CD4-positive, alpha-beta T cell treated with Interleukin-2 at 100 ng/mL for 4 hours (primary cell): ENCODE data around the gene NOS1.
"Not testable (repeated sequence)": the region's sequence is repeated elsewhere in the genome, so short reads cannot be mapped to it uniquely, and the experiment has no call there.

ENCODE experiments used
- DNase-seq: peaks from one replicate; pipeline ENCODE4 v3.0.0-alpha.2; 2020; ENCODE audit warnings: low spot score

Gene NOS1

DNA sequence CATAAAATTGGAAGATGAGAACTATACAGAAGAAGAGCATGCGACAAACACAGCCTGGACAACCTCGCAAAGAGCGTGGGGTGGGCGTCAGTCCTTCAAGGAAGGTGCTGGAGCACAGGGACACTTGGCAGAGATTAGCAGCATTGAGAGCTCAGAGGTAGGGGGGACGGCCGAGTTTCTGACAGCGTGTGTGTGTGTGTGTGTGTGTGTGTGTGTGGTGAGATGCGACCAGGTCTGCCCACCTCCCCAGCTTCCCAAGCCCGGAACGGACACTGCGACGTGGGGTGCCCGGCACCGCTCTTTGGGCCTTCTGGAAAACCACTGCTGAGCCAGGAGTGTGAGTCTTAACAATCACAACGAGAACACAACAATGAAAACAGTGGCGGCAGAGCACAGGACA, 153.2 kb downstream of the NOS1 start:
- no peak for DNase-seq

DNA sequence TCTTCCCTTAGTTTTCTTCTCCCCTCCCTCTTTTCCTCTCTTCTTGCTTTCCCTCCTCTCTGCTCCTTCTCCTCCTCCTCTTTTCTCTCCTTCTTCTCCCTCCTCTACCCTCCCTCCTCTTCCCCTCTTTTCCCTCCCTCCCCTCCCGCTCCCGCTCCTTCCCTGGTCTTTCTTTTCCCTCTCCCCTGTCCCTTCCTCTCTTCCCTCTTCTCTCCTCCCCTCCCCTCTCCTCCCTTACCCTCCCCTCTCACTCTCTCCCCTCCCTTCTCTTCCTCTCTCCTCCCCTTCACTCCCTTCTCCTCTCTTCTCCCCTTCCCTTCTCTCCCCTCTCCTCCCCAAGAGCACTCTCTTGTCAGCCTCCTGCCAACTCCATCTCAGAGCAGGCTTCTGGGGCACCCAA, 153.8 kb downstream of the NOS1 start:
- no peak for DNase-seq

DNA sequence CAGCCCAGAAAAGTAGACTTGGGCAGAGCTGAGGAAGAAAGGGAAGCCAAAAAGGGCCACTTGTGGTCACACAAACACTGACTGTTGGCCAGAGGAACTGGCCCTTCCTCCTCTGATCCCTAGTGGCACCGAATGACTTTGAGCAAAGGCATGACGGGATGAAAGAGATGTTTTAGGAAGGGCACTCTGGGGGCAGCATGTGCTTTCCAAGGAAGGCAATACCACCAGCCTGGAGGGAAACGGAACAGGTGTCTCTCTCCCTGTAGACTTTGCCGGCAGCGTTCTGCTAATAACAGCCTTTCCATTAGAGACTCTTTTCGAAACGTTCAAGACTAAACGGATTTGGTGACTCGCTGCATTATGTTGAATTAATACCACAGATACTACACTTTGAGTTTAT, 158.9 kb downstream of the NOS1 start:
- DNase-seq = no peak

DNA sequence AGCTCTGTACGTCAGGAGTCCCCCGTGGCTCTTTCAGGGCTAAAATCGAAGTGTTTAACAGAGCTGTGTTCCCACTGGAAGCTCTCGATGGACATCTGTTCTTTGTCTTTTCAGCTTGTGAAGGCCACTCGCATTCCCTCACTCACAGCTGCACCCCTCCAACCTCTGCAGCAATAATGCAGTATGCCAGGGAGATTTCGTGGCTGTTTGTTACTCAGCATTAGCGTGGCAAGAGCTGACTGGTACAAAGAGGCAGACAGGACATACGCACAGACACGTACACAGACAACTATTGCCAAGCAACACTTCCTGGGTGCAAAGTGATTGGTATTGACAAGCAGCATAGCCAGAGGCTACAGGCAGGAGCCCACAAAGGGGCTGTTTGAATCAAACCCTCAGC, 159.4 kb downstream of the NOS1 start:
- no peak for DNase-seq

DNA sequence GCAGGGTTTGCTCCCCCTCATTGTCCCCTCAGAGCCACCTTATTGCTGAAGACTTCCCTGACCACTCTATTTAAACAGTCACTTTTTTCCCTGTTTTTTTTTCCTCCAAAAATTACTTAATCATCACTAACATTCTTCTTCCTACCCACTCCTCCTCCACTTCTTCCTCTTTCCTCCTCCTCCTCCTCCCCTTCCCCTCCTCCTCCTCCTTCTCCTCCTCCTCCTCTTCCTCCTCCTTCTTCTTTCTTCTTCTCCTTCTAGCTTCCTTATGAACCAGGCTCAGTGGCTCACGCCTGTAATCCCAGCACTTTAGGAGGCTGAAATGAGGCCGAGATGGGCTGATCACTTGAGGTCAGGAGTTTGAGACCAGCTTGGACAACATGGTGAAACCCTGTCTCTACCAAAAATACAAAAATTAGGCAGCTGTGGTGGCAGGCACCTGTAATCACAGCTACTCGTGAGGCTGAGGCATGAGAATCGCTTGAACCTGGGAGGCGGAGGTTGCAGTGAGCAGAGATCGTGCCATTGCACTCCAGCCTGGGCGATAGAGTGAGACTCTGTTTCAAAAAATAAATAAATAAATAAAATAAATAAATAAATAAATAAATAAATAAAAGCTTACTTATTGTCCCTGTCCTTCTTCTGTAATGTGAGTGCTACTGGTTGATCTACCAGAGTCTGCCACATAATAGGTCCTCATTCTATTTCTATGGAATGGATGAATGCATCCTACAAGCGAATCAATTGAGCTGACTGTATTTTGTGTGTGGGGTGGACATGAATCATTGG, 161.3 kb downstream of the NOS1 start:
- DNase-seq = not testable (repeated sequence)

DNA sequence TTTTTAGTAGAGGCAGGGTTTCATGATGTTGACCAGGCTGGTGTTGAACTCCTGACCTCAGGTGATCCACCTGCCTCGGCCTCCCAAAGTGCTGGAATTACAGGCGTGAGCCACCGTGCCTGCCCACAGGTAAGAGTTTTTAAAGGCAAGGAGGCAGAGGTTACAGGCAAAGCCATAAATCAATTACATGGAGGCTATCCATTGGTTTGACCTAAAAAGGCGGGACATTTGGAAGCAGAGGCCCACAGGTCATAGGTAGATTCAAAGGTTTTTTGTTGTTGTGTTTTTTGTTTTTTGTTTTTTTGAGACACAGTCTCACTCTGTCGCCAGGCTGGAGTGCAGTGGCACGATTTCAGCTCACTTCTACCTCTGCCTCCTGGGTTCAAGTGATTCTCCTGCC, 165.1 kb downstream of the NOS1 start:
- not testable (repeated sequence) for DNase-seq

DNA sequence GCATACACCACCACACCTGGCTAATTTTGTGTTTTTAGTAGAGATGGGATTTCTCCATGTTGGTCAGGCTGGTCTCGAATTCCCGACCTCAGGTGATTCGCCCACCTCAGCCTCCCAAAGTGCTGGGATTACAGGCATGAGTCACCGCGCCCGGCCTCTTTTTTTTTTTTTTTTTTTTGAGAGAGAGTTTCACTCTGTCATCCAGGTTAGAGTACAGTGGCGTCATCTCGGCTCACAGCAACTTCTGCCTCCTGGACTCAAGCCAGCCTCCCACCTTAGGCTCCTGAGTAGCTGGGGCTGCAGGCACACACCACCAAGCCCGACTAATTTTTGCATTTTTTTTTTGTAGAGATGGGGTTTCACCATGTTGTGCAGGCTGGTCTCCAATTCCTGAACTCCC, 166.4 kb downstream of the NOS1 start:
- not testable (repeated sequence) for DNase-seq

DNA sequence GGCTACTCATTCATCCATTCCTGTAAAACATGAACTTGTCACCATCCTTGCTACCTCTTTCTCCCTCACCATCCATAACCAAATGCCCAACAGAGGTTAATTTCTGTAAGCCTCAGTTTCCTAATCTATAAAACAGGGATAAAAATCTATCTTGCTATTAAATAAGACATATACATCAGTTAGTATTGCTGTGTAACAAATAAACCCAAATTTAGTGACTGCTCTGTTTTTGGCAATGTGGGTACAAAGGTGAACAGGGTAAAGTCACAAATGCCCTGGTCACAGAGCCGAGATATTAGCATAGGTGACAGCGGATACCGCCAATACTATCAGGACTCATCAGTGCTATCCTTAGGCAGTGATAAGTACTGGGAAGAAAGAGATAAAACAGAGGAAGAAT, 167.5 kb downstream of the NOS1 start:
- DNase-seq = no peak

DNA sequence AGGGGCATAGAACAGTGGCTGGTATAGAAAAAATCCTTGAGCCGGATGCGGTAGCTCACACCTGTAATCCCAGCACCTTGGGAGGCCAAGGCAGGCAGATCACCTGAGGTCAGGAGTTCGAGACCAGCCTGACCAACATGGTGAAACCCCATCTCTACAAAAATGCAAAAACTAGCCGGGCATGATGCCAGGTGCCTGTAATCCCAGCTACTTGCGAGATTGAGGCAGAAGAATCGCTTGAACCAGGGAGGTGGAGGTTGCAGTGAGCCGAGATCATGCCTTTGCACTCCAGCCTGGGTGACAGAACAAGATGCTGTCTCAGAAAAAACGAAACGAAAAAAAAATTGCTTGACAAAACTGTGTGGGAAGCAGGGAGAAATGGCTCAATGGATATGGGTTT, 168.8 kb downstream of the NOS1 start:
- not testable (repeated sequence) for DNase-seq

DNA sequence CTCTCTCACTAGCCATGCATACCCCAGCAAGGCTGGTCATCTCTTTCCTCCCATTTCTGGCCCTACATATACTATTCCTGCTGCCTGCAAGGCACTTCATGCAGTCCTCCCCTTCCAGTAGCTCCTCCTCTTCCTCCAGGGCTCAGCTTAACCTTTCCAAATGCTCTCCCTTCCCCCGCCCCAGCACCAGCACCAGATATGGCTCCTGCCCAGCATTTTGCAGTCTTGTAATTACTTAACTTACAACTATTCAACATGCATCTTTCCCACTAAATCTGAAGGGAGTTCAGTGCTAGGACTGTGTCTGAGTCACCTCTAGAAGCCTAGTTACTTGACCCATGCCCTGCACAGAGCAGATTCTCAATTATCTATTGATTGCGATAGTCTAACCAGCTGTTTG, 169.4 kb downstream of the NOS1 start:
- DNase-seq = no peak

DNA sequence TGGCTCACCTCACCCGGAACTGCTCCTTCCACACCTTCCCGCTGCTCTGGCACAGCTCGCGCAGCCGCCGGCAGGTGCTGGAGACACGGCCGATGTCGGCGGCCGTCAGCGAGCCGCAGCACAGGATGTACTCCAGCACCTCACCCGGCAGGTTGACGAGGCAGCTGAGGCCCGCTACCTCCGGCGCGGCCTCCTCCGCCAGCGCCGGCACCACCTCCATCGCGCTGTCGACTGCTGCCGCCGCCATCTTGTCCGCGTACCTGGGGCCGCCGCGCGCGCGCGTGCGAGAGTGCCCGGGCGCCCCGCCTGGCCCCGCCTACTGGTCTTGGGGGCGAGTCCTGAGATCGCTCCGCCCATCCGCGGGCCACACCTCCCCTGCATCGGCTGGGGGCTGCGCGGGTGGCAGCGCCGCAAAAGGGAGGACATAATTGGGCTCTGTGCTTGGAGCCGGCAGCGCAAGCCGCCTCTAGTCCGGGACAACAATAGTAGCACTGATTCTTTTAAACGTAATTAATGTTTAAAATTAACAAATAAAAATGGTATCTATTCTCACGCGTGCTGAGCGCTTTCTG, 171.1 kb downstream of the NOS1 start, which contains the start of gene FBXO21:
TSS of gene FBXO21 (minus strand) at position 261 of the 572 bp plus-strand sequence. CDS start at position 247, 14 bp downstream.
- peak; percentile 93 for DNase-seq

DNA sequence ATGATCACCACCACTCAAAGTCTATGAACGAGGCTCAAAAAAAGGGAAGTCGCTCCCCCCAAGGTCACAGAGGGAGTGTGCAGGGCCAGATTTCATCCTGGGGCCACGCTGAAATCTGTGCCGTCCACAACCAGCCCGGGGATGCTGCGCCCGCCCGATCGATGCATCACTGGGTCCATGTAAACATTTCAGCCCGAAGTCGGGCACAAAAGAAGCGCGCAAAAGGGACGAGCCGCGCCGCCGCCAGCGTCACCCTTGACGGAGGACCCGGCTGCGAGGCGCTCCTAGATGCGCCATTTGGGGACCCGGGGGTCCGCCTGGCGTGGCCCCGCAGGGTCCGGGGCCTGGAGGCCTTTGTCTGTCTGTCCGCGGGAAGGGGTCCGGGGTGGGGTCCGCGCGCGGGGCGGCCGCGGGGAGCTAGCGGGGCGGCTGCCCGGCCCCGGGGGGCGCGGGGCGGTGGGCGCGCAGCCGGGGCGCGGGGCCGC, 171.7 kb downstream of the NOS1 start:
- peak; percentile 22 for DNase-seq

DNA sequence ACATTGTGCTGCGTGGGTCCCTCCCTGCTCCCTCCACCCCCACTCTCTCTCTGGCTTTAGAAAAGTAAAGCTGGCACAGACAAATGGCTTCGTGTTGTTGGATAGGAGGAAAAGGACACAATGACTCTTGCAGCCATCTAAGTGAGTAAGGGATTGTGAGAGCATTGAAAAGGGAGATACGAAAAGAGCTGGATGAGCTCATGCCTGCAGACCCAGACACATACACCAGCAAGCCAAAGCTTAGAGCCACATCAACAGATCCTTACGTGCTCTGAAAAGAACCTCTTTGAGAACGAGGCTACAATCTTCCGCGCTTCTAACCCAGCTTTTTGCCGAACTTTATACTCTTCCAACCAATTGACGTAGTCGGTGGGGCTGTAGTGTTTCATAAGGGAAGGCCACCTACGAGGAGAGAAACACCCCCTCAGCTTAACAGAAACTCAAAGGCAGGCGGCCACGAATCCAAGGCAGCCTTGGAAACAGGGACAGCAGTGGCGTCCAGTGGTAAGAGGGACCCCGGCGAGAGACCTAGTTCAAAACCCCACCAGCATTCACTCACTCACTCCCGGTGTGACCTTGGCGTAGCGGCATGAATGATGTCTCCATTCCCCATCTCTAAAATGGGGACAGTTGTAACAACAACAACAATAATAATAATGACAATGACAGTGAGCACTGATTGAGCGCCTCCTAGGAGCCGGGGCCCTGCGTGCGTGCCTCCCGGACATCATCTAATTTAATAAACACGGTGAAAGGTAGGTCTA, 172.3 kb downstream of the NOS1 start:
- no peak for DNase-seq

DNA sequence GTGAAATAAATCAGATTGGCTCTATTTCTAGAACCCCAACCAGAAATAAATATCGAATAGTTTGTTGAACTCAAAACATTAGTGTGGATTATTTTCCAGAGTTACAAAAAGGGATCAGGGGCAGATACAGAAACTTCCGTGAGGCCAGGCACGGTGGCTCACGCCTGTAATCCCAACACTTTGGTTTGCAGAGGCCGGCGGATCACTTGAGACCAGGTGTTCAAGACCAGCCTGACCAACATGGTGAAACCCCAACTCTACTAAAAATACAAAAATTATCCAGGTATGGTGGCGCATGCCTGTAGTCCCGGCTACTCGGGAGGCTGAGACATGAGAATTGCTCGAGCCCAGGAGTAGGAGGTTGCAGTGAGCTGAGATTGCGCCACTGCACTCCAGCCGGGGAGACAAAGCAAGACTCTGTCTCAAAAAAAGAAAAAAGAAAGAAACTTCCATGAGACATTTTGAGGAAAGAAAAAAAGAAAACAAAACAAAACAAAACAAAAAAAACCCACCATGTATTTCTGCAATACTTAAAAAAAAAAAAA, 173.2 kb downstream of the NOS1 start:
- no peak for DNase-seq

DNA sequence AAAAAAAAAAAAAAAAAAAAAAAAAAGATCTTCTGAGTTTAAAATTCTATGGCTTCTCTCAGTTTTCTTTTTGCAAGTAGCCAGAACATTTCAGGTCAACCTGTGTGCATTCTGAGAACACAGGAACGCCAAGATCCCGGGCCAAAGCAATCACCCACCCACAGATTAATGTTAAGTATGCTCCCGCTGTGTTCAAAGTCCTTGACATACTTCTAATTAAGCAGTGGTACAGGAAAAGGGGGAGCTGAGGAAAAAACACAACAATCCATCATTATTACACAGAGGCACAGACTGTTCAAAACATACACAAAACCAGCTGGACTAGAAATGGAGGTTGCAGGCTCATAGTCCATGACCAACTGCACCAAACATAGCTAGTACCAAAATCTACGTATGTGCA, 174.0 kb downstream of the NOS1 start:
- DNase-seq = no peak

DNA sequence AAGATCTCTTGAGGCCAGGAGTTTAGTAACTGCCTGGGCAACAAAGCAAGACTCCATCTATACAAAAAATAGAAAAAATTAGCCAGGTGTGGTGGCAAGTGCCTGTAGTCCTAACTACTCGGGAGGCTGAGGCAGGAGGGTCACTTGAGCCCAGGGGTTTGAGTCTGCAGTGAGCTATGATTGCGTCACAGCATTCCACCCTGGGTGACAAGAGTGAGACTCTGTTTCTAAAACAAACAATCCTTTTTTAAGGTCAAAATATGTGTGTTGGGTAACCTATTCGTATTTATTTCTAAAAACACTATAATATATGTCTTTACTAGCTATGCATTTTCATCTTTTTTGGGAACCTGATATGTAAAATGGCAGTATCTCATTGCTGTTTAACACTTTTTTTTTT, 178.6 kb downstream of the NOS1 start:
- no peak for DNase-seq

DNA sequence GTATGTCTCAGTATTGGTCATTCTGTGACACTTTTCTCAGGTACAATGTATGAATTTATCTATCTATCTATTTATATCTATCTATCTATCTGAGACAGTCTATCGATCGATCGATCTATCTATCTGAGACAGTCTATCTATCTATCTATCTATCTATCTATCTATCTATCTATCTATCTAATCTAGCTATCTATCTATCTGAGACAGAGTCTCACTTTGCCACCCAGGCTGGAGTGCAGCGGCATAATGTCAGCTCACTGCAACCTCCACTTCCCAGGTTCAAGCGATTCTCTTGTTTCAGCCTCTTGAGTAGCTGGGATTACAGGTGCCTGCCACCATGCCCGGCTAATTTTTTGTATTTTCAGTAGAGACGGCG, 180.0 kb downstream of the NOS1 start:
- not testable (repeated sequence) for DNase-seq

DNA sequence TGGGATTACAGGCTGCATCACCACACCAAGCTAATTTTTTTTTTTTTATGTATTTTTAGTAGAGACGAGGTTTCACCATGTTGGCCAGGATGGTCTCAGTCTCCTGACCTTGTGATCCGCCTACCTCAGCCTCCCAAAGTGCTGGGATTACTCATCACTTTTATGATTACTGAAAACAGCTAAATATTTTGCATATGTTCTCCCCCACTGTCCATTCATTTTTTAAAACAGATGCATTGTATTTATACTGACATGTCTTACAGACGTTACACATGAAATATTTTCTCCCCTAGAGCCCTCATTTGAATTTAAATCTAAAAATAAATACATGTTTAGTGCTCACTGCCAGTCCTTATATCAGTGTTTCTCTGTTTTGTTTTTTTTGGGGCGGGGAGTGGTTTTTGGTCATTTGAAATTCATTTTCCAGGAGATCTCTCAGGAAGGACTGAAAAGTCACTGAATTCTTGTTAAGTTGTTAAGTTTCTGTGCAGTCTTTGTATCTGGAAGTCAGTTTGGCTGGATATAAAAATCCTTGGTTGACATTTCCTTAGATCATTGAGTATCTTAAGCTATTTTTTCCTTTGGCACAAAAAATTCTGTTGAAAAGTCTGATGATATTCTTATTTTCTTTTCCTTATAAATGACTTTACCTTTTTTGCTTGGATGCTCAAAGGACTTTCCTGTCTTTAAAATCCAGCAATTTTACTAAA, 180.5 kb downstream of the NOS1 start:
- no peak for DNase-seq

DNA sequence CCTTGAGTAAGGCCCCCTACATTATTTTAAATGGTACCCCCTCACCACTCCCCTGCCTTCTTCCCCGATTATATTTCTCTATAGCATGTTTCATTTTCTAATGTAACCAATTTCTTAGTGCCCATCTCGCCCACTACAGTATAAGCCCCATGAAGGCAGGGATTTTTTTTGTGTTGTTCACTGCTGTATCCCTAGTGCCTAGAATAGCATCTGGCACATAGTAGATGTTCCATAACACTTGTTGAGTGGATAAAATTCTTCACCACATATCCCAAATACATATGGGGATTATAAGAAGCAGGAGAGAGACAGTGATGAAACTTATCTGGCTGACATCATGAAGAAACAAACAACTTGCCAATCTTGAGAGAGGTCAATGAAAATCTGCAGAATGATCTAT, 182.7 kb downstream of the NOS1 start:
- DNase-seq = no peak

DNA sequence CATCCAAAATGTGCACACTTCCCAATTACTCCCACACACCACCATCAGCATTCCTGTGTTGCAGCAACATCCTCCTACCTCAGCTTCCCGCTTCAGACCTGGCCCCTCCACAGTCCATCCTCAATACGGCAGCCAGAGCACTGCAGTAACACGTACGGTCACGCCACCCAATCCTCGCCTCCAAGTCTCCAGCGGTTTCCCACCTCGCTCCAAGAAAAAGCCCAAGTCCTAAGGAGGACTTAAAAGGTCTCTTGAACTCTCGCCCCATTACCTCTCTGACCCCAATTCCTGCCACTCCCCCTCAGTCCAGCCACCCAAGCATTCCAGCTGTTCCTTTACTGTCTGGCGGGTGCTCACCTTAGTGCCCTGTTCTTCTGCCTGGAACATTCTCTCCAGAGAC, 183.1 kb downstream of the NOS1 start:
- DNase-seq = no peak

DNA sequence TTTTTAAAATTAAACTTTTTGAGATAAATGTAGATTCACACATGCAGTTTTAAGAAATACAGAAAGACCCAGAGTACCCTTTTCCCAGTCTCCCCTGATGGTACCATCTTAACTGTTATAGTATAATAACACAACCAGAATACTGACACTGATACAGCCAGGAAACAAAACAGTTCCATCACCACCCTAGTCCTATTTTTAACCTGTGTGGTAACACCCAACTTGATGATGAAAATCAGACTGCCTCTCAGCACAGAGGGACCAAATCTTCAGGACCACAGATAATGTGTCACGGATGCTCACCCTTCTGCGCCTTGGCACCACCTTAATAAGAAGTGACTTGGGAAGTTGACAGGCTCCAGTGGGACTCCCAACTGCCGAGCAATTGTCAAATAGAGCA, 189.3 kb downstream of the NOS1 start:
- no peak for DNase-seq
